BLaER1 treated with 17β-estradiol and CSF1 and Interleukin-3, amounts not matched to agents 10 nM and 100 nM (cell line): ENCODE measurements around the gene PCDH9.

Source experiments
- H3K27ac ChIP-seq, 11 experiments: shearing (Covaris generic); formaldehyde crosslinking; 2 replicates each; pipeline ENCODE4 v1.8.1; 2022
- H3K27me3 ChIP-seq, 11 experiments: shearing (Covaris generic); formaldehyde crosslinking; 2 replicates each; pipeline ENCODE4 v1.8.1; 2022
- H3K36me3 ChIP-seq, 11 experiments: shearing (Covaris generic); formaldehyde crosslinking; 2 replicates each; pipeline ENCODE4 v1.8.1; 2022
- H3K4me1 ChIP-seq, 10 experiments: shearing (Covaris generic); formaldehyde crosslinking; 2 replicates each; pipeline ENCODE4 v1.8.1; 2022
- H3K4me2 ChIP-seq, 11 experiments: shearing (Covaris generic); formaldehyde crosslinking; 2 replicates each; pipeline ENCODE4 v1.8.1; 2022
- H3K4me3 ChIP-seq, 10 experiments: shearing (Covaris generic); formaldehyde crosslinking; 2 replicates each; pipeline ENCODE4 v1.8.1; 2022
- H3K9ac ChIP-seq, 11 experiments: shearing (Covaris generic); formaldehyde crosslinking; 2 replicates each; pipeline ENCODE4 v1.8.1; 2022
- H3K9me3 ChIP-seq, 11 experiments: shearing (Covaris generic); formaldehyde crosslinking; replicated peaks in 1 of 11; 2 replicates each; pipeline ENCODE4 v1.8.1; 2022
- H4K20me1 ChIP-seq, 11 experiments: shearing (Covaris generic); formaldehyde crosslinking; 2 replicates each; pipeline ENCODE4 v1.8.1; 2022
- Cebpa-rat ChIP-seq, 11 experiments: shearing (Covaris generic); IDR thresholded peaks; 2 replicates each; pipeline ENCODE4 v1.8.1; 2022

PCDH9 gene

DNA sequence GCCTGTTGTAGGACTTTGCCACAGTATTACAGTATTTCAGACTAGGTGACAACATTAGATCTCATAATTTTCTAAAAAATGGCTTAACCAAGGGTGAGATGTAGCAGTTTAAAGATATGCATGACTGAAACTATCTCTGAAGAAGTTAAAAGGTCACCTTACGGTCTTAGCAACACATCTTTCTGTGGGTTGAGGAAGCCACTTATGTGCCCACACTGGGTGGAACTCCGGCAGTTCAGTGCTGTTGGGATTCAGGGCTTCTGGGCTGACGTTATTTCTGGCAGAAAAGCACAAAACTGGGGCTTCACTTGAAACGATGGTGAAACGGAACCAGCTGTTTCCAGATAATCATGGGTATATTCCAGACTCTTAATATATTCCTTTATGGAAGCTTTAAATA is 697.3 kb downstream of the PCDH9 start:
- Histone ChIP-seq H3K4me3 (no peak overlapping the region), H3K36me3 (no peaks in the 10 kb centered on the region), H3K9me3 (no peaks in the 10 kb centered on the region), H3K4me1 (peaks cover 7 to 14% (median 11%) of the 10 kb centered on the region in 10 experiments; a peak in 14 of 20 replicates), H3K27ac (no peak overlapping the region), H3K9ac (no peak overlapping the region), H3K4me2 (peak overlapping the region in 8 of 11 experiments; percentile 11 to 60 (median 22); a peak in 9 of 22 replicates), H4K20me1 (no peaks in the 10 kb centered on the region), H3K27me3 (no peaks in the 10 kb centered on the region)
- TF ChIP-seq Cebpa-rat (IDR thresholded peaks at IDR 0.05): no peak

DNA sequence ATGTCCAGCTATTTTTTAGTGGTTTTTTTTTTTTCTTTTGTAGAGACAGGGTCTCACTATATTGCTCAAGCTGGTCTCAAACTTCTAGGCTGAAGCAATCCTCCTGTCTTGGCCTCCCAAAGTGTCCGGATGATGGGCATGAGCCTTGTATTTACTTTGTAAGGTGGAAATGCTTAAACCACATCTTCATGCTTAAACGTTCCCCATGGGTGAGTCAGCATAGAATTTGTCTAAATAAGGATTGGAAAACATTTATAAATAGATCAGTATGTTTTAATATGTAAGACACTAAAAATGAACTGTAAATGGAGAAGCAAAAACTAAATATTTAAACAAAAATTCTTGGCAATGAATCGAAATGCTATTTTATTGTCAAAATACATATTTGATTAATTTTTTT is 698.0 kb downstream of the PCDH9 start:
- H3K9me3 ChIP-seq: no peaks in the 10 kb centered on the region
- no peak overlapping the region for H3K9ac ChIP-seq
- no peak overlapping the region for H3K27ac ChIP-seq
- H3K4me1 ChIP-seq: peaks cover 7 to 14% (median 11%) of the 10 kb centered on the region in 10 experiments; a peak in 14 of 20 replicates
- H3K4me2 ChIP-seq: peak overlapping the region in 8 of 11 experiments; percentile 12 to 60 (median 29); a peak in 12 of 22 replicates
- TF ChIP-seq Cebpa-rat (IDR thresholded peaks at IDR 0.05): no peak
- H3K4me3 ChIP-seq: no peak overlapping the region
- no peaks in the 10 kb centered on the region for H4K20me1 ChIP-seq
- H3K36me3 ChIP-seq: no peaks in the 10 kb centered on the region
- H3K27me3 ChIP-seq: no peaks in the 10 kb centered on the region

DNA sequence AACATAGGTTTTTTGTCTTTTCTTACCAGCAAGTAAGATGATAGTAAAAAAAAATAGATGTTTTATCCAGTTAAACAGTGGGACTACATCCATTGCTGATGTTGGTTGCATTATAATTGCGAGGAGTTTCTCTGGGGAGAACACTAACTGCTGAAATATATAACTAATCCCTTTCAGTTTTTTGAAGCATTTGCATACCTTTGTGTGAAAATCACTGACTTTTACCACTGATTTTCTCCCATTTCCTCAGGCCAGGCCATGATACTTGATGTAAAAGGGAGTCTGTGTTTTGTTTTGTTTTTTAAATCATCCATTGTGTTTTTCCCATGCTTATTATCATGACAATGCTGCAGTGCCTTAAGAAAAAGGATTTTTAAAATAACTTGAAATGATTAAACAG is 699.5 kb downstream of the PCDH9 start:
- no peak overlapping the region for H3K9ac ChIP-seq
- no peak overlapping the region for H3K27ac ChIP-seq
- no peaks in the 10 kb centered on the region for H4K20me1 ChIP-seq
- peaks cover 7 to 14% (median 11%) of the 10 kb centered on the region in 10 experiments; a peak in 14 of 20 replicates for H3K4me1 ChIP-seq
- no peak for TF ChIP-seq Cebpa-rat (IDR thresholded peaks at IDR 0.05)
- H3K9me3 ChIP-seq: no peaks in the 10 kb centered on the region
- no peaks in the 10 kb centered on the region for H3K36me3 ChIP-seq
- H3K27me3 ChIP-seq: no peaks in the 10 kb centered on the region
- no peak overlapping the region for H3K4me2 ChIP-seq
- no peak overlapping the region for H3K4me3 ChIP-seq

DNA sequence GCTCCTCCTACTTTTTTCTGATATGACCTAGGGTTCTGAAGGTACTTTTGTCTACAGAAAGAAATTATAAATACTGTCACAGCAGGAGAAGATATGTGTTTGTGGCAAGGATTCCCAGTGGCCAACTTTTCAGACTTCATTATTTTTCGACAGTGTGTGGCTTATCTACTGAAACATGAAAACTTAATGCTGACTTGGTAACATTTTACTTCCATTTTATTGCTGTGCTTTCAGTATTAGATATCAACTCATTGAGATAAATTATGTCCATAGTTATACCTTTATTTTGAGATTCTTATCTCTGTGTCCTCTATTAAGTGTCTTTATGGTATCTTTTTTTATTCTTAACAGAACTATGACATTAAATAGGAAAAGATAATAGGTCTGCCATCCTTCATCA is 700.0 kb downstream of the PCDH9 start:
- H3K4me1 ChIP-seq: peaks cover 7 to 16% (median 11%) of the 10 kb centered on the region in 10 experiments; a peak in 16 of 20 replicates

DNA sequence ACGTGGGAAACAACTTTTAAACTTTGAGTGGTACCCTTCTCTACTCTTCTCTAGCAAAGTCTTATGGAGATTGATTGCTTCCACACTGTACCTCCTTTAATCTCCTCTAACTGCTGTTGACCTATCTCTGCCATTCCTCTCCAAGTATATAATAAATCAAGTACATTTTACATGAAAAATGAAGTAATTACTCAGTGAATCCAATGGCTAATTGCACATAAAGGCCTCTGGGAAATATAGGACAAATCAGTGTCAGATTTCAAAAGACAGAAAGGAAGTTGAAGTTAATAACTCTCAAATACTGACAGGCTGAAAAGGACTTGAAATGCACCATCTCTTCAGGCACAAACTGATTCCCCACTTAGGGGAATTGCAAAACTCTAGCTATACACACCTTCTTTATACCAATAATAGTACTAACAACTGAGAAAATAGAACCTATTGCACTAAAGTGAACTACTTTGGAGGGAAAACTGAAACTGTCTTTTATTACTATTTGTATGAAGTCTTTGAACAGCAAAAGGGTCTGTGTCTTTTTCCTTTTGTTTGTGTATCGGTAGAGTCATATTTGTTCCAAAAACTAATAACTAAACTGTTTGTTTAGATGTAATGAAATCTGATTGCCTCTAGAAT is 701.1 kb downstream of the PCDH9 start:
- Histone ChIP-seq H3K4me1 (peaks cover 7 to 22% (median 11%) of the 10 kb centered on the region in 10 experiments; a peak in 16 of 20 replicates), H3K27me3 (no peaks in the 10 kb centered on the region), H3K36me3 (no peaks in the 10 kb centered on the region), H3K9me3 (no peaks in the 10 kb centered on the region), H3K9ac (no peak overlapping the region), H3K4me3 (no peak overlapping the region), H3K27ac (no peak overlapping the region), H3K4me2 (no peak overlapping the region), H4K20me1 (no peaks in the 10 kb centered on the region)
- TF ChIP-seq Cebpa-rat (IDR thresholded peaks at IDR 0.05): no peak

More for the DNA sequence above, 700.0 kb downstream of the PCDH9 start:
- Histone ChIP-seq H4K20me1 (no peaks in the 10 kb centered on the region), H3K4me2 (no peak overlapping the region), H3K36me3 (no peaks in the 10 kb centered on the region), H3K27ac (no peak overlapping the region), H3K9ac (no peak overlapping the region), H3K9me3 (no peaks in the 10 kb centered on the region), H3K4me3 (no peak overlapping the region), H3K27me3 (no peaks in the 10 kb centered on the region)
- TF ChIP-seq Cebpa-rat (IDR thresholded peaks at IDR 0.05): no peak

DNA sequence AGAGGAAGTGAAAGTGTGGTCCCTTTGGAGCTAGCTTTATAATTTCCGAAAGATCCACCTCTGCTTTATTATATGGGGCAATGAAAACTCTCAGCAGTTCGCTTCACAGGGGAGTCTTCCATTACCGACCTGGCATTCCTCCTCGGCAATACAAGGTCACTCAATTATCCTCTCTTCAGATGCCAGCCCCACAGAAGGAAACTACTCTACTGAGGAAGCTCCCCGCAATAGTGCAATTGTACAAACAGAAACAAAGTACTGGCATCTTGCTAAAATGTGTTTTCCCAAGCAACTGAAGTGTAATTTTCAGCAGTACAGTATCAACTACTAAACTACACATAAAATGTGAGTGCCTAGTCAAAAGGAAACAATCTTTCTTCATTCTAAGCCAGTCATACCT is 702.0 kb downstream of the PCDH9 start:
- no peaks in the 10 kb centered on the region for H3K36me3 ChIP-seq
- H3K4me2 ChIP-seq: no peak overlapping the region
- no peaks in the 10 kb centered on the region for H3K9me3 ChIP-seq
- no peak overlapping the region for H3K4me3 ChIP-seq
- no peaks in the 10 kb centered on the region for H3K27me3 ChIP-seq
- H4K20me1 ChIP-seq: no peaks in the 10 kb centered on the region
- H3K4me1 ChIP-seq: peaks cover 7 to 22% (median 11%) of the 10 kb centered on the region in 10 experiments; a peak in 16 of 20 replicates
- H3K27ac ChIP-seq: no peak overlapping the region
- no peak overlapping the region for H3K9ac ChIP-seq
- TF ChIP-seq Cebpa-rat (IDR thresholded peaks at IDR 0.05): no peak

DNA sequence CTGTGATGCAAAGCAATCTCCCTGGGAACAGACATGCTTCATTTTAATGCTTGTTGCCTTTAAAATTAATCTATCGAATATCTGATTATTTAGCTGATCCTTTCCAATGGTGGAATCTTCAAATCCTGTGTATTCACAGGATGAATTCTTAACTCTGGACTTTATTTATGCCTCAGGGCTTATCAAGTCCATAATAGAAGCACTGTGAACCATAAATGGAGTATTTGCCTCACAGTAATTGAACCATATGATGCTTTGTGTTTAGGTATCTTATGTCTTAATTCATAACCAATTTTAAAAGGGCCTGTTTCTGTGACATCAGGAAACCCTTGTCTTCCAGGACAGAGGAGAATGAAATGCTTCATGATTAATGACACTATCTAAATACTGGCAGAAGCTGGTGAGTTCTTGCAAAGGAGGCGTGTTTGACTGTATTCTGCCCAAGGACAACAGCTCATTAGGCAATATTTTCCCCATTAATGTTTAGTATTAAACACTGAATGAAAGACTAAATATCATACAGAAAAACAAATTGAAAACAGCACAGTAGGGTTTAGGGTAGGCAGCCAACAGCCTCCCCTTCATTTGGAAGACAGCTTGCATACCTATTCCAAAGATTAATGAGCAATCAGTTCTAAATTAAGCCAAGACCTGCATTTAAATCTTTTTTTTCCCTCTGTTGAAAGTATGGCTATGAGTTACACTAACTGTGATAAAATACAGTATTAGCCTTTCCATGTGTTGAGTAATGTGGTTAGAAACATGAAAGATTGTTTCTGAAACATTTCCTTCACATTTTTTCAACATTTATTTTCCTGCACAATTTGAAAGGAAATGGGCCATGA is 709.4 kb downstream of the PCDH9 start:
- Histone ChIP-seq H4K20me1 (no peaks in the 10 kb centered on the region), H3K27me3 (no peaks in the 10 kb centered on the region), H3K9ac (no peak overlapping the region), H3K4me3 (no peak overlapping the region), H3K36me3 (no peaks in the 10 kb centered on the region), H3K9me3 (peaks cover 0 to 4% (median 0%) of the 10 kb centered on the region in 11 experiments; a peak in 1 of 22 replicates), H3K4me1 (peaks cover 0 to 8% (median 0%) of the 10 kb centered on the region in 10 experiments; a peak in 2 of 20 replicates), H3K4me2 (0 out of 22 replicates have a peak overlapping the region, but pooled peaks of 1 of the 11 experiments have one; percentile 5), H3K27ac (no peak overlapping the region)
- TF ChIP-seq Cebpa-rat (IDR thresholded peaks at IDR 0.05): no peak

DNA sequence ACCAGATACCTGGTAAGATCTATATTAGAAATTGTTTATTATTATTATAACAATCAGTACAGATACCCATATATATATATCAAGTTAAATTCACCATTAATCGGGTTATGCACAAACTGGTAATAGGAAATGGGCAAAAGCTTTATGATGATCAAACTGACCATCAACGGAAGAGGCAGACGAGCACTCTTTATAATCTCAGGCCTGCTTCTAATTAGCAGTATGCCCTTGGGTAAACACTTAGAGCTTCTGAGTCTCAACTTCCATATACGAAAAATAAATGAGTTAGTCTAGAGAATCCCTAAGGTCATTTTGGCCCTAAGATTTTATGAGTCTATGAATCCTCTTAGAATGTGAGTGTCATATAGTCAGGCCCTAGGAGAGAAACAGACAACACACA is 710.9 kb downstream of the PCDH9 start:
- TF ChIP-seq Cebpa-rat (IDR thresholded peaks at IDR 0.05): no peak

DNA sequence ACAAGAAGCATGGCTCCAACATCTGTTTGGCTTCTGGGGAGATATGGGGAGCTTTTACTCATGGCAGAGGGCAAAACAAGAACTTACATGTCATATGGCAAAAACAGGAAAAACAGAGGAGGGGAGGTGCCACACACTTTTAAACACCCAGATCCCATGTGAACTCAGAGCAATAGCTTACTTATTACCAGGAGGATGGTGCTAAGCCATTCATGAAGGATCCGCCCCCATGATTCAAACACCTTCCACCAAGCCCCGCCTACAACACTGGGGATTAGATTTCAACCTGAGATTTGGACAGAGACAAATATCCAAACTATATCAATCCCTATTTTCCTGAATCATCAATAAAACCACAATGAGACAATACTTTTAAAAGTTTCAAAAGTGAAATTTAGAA is 712.1 kb downstream of the PCDH9 start:
- Histone ChIP-seq H3K4me3 (no peak overlapping the region), H3K4me2 (no peak overlapping the region), H3K9me3 (peaks cover 0 to 4% (median 0%) of the 10 kb centered on the region in 11 experiments; a peak in 1 of 22 replicates), H3K27ac (no peak overlapping the region), H3K27me3 (no peaks in the 10 kb centered on the region), H3K4me1 (peaks cover 0 to 18% (median 0%) of the 10 kb centered on the region in 10 experiments; a peak in 6 of 20 replicates), H4K20me1 (no peaks in the 10 kb centered on the region), H3K9ac (no peak overlapping the region), H3K36me3 (no peaks in the 10 kb centered on the region)
- TF ChIP-seq Cebpa-rat (IDR thresholded peaks at IDR 0.05): no peak

More for the DNA sequence above, 710.9 kb downstream of the PCDH9 start:
- no peak overlapping the region for H3K27ac ChIP-seq
- no peaks in the 10 kb centered on the region for H3K36me3 ChIP-seq
- H3K27me3 ChIP-seq: no peaks in the 10 kb centered on the region
- H3K9ac ChIP-seq: no peak overlapping the region
- H3K4me1 ChIP-seq: peaks cover 0 to 7% (median 0%) of the 10 kb centered on the region in 10 experiments; a peak in 6 of 20 replicates
- H4K20me1 ChIP-seq: no peaks in the 10 kb centered on the region
- no peak overlapping the region for H3K4me3 ChIP-seq
- H3K4me2 ChIP-seq: no peak overlapping the region
- H3K9me3 ChIP-seq: peaks cover 0 to 4% (median 0%) of the 10 kb centered on the region in 11 experiments; a peak in 1 of 22 replicates
